IMR-90 (cell line): ENCODE results near the gene TXNDC15. TPM values are rescaled to one million over a fixed set of nuclear protein-coding genes. Genes with fewer than 3 reads are reported as not detected.

Source experiments
- ATAC-seq: fragments of 200-7000 bp; cut with Tn5 transposase; 2 replicates; pipeline ENCODE4 v1.9.1; 2020; ENCODE audit warnings: low read depth, mild to moderate bottlenecking, moderate library complexity
- BruUV-seq: library from RNA; stranded (reverse); fragments of 400-500 nt; replicated peaks from 2 replicates; lab custom pipeline; 2021; lab: Mats Ljungman, UMichigan
- CTCF ChIA-PET: fragments of 300-600 bp; formaldehyde crosslinking; extraction: SDS; loops from one replicate; lab custom pipeline; 2021; ENCODE audit warnings: antibody characterized with exemption; lab: Yijun Ruan, JAX
- POLR2A ChIA-PET: fragments of 300-600 bp; sonication (Branson Sonifier 250); formaldehyde crosslinking; loops from one replicate; lab custom pipeline; 2022; ENCODE audit warnings: antibody characterized with exemption; ENCODE audit not compliant: unreplicated experiment; lab: Charles Lee
- DNase-seq: peaks from one replicate; pipeline ENCODE4 v3.0.0; 2013
- H2AFZ ChIP-seq: replicated peaks from 2 replicates; pipeline ENCODE3; 2013; ENCODE audit warnings: low read length, mild to moderate bottlenecking; ENCODE audit not compliant: poor library complexity
- H2AK5ac ChIP-seq: 2 replicates; pipeline ENCODE4 v1.6.1; 2013; ENCODE audit warnings: low read depth, low read length, inconsistent platforms
- H2AK9ac ChIP-seq: replicated peaks from 2 replicates; pipeline ENCODE3; 2013; ENCODE audit warnings: mild to moderate bottlenecking, low read depth, low read length, moderate library complexity; ENCODE audit not compliant: poor library complexity
- H2BK120ac ChIP-seq: 2 replicates; pipeline ENCODE4 v1.6.1; 2013; ENCODE audit warnings: low read depth, low read length, inconsistent platforms
- H2BK15ac ChIP-seq: 3 replicates; pipeline ENCODE4 v1.6.1; 2013; ENCODE audit warnings: low read depth, low read length, inconsistent platforms
- H2BK20ac ChIP-seq: 2 replicates; pipeline ENCODE4 v1.6.1; 2013; ENCODE audit warnings: low read depth, mild to moderate bottlenecking, inconsistent platforms, low read length, moderate library complexity
- H2BK5ac ChIP-seq: 2 replicates; pipeline ENCODE4 v1.6.1; 2013; ENCODE audit warnings: mild to moderate bottlenecking, low read depth, low read length, inconsistent platforms; ENCODE audit not compliant: poor library complexity, severe bottlenecking
- H3K14ac ChIP-seq: replicated peaks from 2 replicates; pipeline ENCODE4 v1.6.1; 2013; ENCODE audit warnings: low read depth, low read length, inconsistent platforms
- H3K18ac ChIP-seq: 2 replicates; pipeline ENCODE4 v1.6.1; 2013; ENCODE audit warnings: low read depth, low read length, control low read depth
- H3K23ac ChIP-seq: 2 replicates; pipeline ENCODE4 v1.6.1; 2013; ENCODE audit warnings: low read depth, low read length, inconsistent platforms
- H3K27ac ChIP-seq: 2 replicates; pipeline ENCODE4 v1.5.1; 2013; ENCODE audit warnings: mild to moderate bottlenecking, control low read depth, low read length; ENCODE audit not compliant: insufficient read depth
- H3K27me3 ChIP-seq: 2 replicates; pipeline ENCODE4 v1.6.1; 2013; ENCODE audit warnings: low read length; ENCODE audit not compliant: control insufficient read depth, insufficient read depth
- H3K36me3 ChIP-seq: 2 replicates; pipeline ENCODE4 v1.6.1; 2013; ENCODE audit warnings: low read length, mixed read lengths; ENCODE audit not compliant: control insufficient read depth, insufficient read depth
- H3K4ac ChIP-seq: 2 replicates; pipeline ENCODE4 v1.6.1; 2013; ENCODE audit warnings: low read depth, low read length, inconsistent platforms
- H3K4me1 ChIP-seq: 2 replicates; pipeline ENCODE4 v1.6.1; 2013; ENCODE audit warnings: low read length, mixed read lengths; ENCODE audit not compliant: control insufficient read depth, insufficient read depth
- H3K4me2 ChIP-seq: 2 replicates; pipeline ENCODE4 v1.6.1; 2013; ENCODE audit warnings: low read depth, mild to moderate bottlenecking, control low read depth, low read length, moderate library complexity
- H3K4me3 ChIP-seq: 2 replicates; pipeline ENCODE4 v1.5.1; 2013; ENCODE audit warnings: low read depth, mild to moderate bottlenecking, control low read depth, low read length, moderate library complexity; ENCODE audit not compliant: insufficient read depth
- H3K56ac ChIP-seq: 2 replicates; pipeline ENCODE4 v1.6.1; 2013; ENCODE audit warnings: low read length, inconsistent platforms; ENCODE audit not compliant: insufficient read depth; ENCODE audit errors: extremely low read depth
- H3K79me1 ChIP-seq, 2 experiments: 2 replicates each; pipeline ENCODE4 v1.6.1; 2013; ENCODE audit warnings: low read length in 2 of 2, inconsistent platforms in 1 of 2, low read depth in 1 of 2
- H3K9ac ChIP-seq: 2 replicates; pipeline ENCODE4 v1.6.1; 2013; ENCODE audit warnings: low read depth, low read length, control low read depth
- H3K9me1 ChIP-seq: 2 replicates; pipeline ENCODE4 v1.6.1; 2013; ENCODE audit warnings: low read length, inconsistent platforms; ENCODE audit not compliant: insufficient read depth
- H3K9me3 ChIP-seq: 2 replicates; pipeline ENCODE4 v1.6.1; 2013; ENCODE audit warnings: low read length; ENCODE audit not compliant: control insufficient read depth, insufficient read depth
- H4K20me1 ChIP-seq: 2 replicates; pipeline ENCODE4 v1.6.1; 2013; ENCODE audit warnings: low read length, inconsistent platforms; ENCODE audit not compliant: insufficient read depth
- H4K5ac ChIP-seq: 2 replicates; pipeline ENCODE4 v1.6.1; 2013; ENCODE audit warnings: mild to moderate bottlenecking, low read depth, low read length, control low read depth
- H4K8ac ChIP-seq, 2 experiments: 2 replicates each; pipeline ENCODE4 v1.6.1; 2013; ENCODE audit warnings: low read depth in 2 of 2, low read length in 2 of 2, control low read depth in 1 of 2, inconsistent platforms in 1 of 2
- H4K91ac ChIP-seq: 2 replicates; pipeline ENCODE4 v1.6.1; 2013; ENCODE audit warnings: low read depth, low read length, inconsistent platforms; ENCODE audit not compliant: insufficient read depth
- BHLHE40 ChIP-seq: fragments of 150-350 bp; IDR thresholded peaks from 2 replicates; pipeline ENCODE4 v1.6.1; 2016; ENCODE audit warnings: mild to moderate bottlenecking, low read depth, low read length
- CEBPB ChIP-seq: IDR thresholded peaks from 2 replicates; pipeline ENCODE4 v1.6.1; 2012; ENCODE audit warnings: low read depth, low read length, improper control_type of control experiment
- CHD1 ChIP-seq: IDR thresholded peaks from 2 replicates; pipeline ENCODE4 v1.6.1; 2012; ENCODE audit warnings: low read depth, low read length, improper control_type of control experiment
- FOS ChIP-seq: fragments of 150-350 bp; IDR thresholded peaks from 2 replicates; pipeline ENCODE4 v1.6.1; 2016; ENCODE audit warnings: low read depth, low read length
- MAFK ChIP-seq: IDR thresholded peaks from 2 replicates; pipeline ENCODE4 v1.6.1; 2012; ENCODE audit warnings: low read depth, low read length, improper control_type of control experiment
- MAZ ChIP-seq: IDR thresholded peaks from 2 replicates; pipeline ENCODE4 v1.6.1; 2012; ENCODE audit warnings: low read depth, mild to moderate bottlenecking, low read length, improper control_type of control experiment, moderate library complexity, borderline replicate concordance
- MXI1 ChIP-seq: IDR thresholded peaks from 2 replicates; pipeline ENCODE4 v1.6.1; 2012; ENCODE audit warnings: low read depth, mild to moderate bottlenecking, low read length, moderate library complexity, borderline replicate concordance
- NFE2L2 ChIP-seq: fragments of 150-350 bp; IDR thresholded peaks from 2 replicates; pipeline ENCODE4 v1.6.1; 2016; ENCODE audit warnings: low read depth, mild to moderate bottlenecking, low read length
- POLR2A ChIP-seq: IDR thresholded peaks from 2 replicates; pipeline ENCODE4 v1.6.1; 2012; ENCODE audit warnings: mild to moderate bottlenecking, low read depth, low read length
- RAD21 ChIP-seq: IDR thresholded peaks from 2 replicates; pipeline ENCODE4 v1.6.1; 2012; ENCODE audit warnings: low read length, improper control_type of control experiment
- RCOR1 ChIP-seq: IDR thresholded peaks from 2 replicates; pipeline ENCODE4 v1.6.1; 2012; ENCODE audit warnings: mild to moderate bottlenecking, low read length, improper control_type of control experiment; ENCODE audit not compliant: insufficient replicate concordance
- RFX5 ChIP-seq: IDR thresholded peaks from 2 replicates; pipeline ENCODE4 v1.8.0; 2012; ENCODE audit warnings: low read depth, mild to moderate bottlenecking, low read length, moderate library complexity
- SMC3 ChIP-seq: fragments of 150-350 bp; IDR thresholded peaks from 2 replicates; pipeline ENCODE4 v1.6.1; 2016; ENCODE audit warnings: low read depth, mild to moderate bottlenecking, antibody characterized with exemption, low read length, moderate library complexity
- WGBS, 2 experiments: methylation state at CpG; one replicate each; pipeline versions ENCODE4 v1.1.5 to v1.1.7; 2013; ENCODE audit warnings: missing lambda C conversion rate in 2 of 2; ENCODE audit not compliant: insufficient read length in 1 of 2; ENCODE audit errors: extremely low coverage in 2 of 2; 5-methylcytosine and 5-hydroxymethylcytosine counted together
- dilution Hi-C: fragments of 300-500 bp; cut with HindIII; formaldehyde crosslinking; loops from one replicate; pipeline ENCODE4 v1.14.3; 2018; ENCODE audit warnings: low sequenced_read_pairs; ENCODE audit not compliant: unreplicated experiment
- in situ Hi-C: fragments of 300-500 bp; cut with MboI; formaldehyde crosslinking; loops from 3 replicates; pipeline ENCODE4 v1.14.3; 2019; ENCODE audit warnings: low sequenced_read_pairs, inconsistent platforms, mixed read lengths
- intact Hi-C: fragments of 100-400 bp; cut with micrococcal nuclease; formaldehyde crosslinking; loops from 2 replicates; pipeline ENCODE4 v1.10.0; 2022
- polyA plus RNA-seq, 3 experiments: library from polyadenylated mRNA; depleted of rRNA; stranded (reverse); fragments of >200 nt; gene quantifications; 2 replicates each; pipeline ENCODE4 v1.2.3, GENCODE V29; 2012; ENCODE audit warnings: low replicate concordance in 1 of 3
- total RNA-seq: library from RNA; depleted of rRNA; stranded (reverse); fragments of >200 nt; gene quantifications from 2 replicates; pipeline ENCODE4 v1.2.3, GENCODE V29; 2012
- TF ChIP-seq, protein P1 (sequence below): fragments of 150-350 bp; IDR thresholded peaks from 2 replicates; pipeline ENCODE4 v1.6.1; 2016; ENCODE audit warnings: low read depth, mild to moderate bottlenecking, low read length, moderate library complexity, borderline replicate concordance
- TF ChIP-seq, protein P2 (sequence below): fragments of 150-350 bp; IDR thresholded peaks from 2 replicates; pipeline ENCODE4 v1.6.1; 2017; ENCODE audit warnings: mild to moderate bottlenecking, antibody characterized with exemption, low read length, low read depth
- TF ChIP-seq, protein P3 (sequence below): conservative IDR thresholded peaks from 2 replicates; pipeline ENCODE4 v1.5.1; 2012; ENCODE audit warnings: mild to moderate bottlenecking, low read depth, low read length, improper control_type of control experiment

TXNDC15 gene
- total and polyA plus RNA-seq, 2 of the 4 experiments (the other 2 are of a cell fraction) = 87.0 to 125 TPM

DNA sequence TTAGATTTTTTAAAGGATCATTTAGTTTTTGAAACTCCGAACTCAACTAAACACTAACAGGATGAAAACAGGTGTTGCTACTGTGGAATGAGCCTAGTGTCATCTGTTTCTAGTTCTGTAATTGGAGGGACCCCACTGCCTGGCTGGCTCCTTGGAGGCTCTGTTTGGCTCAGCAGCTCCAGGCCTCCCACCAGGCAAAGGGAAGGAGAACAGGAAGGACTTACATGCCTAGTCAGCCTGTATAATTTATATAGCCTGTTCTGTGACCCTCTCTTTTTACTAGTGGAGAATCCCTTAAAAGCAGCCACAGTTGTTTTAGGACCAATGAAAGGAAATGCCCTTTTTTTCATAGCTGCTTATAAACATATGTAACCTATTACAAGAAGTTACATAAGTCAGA is 49.5 kb upstream of the TXNDC15 start:
- no peak overlapping the region for H2AK9ac ChIP-seq
- H4K8ac ChIP-seq = no peak overlapping the region
- no peaks in the 10 kb centered on the region for H3K4me1 ChIP-seq
- intact Hi-C loops = loop anchor here (5.0 kb wide), 1 partner anchor 37 kb away; no protein-coding TSS in a partner anchor
- no peak overlapping the region for H3K14ac ChIP-seq
- no peak overlapping the region for H4K5ac ChIP-seq
- no CpG with 5 or more reads among the region's 1 CpG for WGBS, 2 experiments
- H3K9me1 ChIP-seq = peaks cover 4% of the 10 kb centered on the region; the same call in 1 of the 2 replicates
- H3K27me3 ChIP-seq = no peaks in the 10 kb centered on the region
- CTCF ChIA-PET = no interaction called here
- H3K56ac ChIP-seq = no peak overlapping the region
- H2BK20ac ChIP-seq = no peak overlapping the region
- TF ChIP-seq POLR2A (no peak), CHD1 (no peak), CEBPB (no peak), RFX5 (no peak), MXI1 (no peak), MAFK (no peak), RAD21 (no peak), MAZ (no peak), SMC3 (no peak), NFE2L2 (no peak), BHLHE40 (no peak), RCOR1 (no peak), FOS (no peak)
- TF ChIP-seq, protein P1, sequence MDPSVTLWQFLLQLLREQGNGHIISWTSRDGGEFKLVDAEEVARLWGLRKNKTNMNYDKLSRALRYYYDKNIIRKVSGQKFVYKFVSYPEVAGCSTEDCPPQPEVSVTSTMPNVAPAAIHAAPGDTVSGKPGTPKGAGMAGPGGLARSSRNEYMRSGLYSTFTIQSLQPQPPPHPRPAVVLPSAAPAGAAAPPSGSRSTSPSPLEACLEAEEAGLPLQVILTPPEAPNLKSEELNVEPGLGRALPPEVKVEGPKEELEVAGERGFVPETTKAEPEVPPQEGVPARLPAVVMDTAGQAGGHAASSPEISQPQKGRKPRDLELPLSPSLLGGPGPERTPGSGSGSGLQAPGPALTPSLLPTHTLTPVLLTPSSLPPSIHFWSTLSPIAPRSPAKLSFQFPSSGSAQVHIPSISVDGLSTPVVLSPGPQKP = no peak
- TF ChIP-seq, protein P2, sequence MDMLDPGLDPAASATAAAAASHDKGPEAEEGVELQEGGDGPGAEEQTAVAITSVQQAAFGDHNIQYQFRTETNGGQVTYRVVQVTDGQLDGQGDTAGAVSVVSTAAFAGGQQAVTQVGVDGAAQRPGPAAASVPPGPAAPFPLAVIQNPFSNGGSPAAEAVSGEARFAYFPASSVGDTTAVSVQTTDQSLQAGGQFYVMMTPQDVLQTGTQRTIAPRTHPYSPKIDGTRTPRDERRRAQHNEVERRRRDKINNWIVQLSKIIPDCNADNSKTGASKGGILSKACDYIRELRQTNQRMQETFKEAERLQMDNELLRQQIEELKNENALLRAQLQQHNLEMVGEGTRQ = no peak
- TF ChIP-seq, protein P3, sequence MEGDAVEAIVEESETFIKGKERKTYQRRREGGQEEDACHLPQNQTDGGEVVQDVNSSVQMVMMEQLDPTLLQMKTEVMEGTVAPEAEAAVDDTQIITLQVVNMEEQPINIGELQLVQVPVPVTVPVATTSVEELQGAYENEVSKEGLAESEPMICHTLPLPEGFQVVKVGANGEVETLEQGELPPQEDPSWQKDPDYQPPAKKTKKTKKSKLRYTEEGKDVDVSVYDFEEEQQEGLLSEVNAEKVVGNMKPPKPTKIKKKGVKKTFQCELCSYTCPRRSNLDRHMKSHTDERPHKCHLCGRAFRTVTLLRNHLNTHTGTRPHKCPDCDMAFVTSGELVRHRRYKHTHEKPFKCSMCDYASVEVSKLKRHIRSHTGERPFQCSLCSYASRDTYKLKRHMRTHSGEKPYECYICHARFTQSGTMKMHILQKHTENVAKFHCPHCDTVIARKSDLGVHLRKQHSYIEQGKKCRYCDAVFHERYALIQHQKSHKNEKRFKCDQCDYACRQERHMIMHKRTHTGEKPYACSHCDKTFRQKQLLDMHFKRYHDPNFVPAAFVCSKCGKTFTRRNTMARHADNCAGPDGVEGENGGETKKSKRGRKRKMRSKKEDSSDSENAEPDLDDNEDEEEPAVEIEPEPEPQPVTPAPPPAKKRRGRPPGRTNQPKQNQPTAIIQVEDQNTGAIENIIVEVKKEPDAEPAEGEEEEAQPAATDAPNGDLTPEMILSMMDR = no peak
- dilution Hi-C loops = no loop called here
- no peak overlapping the region for H3K23ac ChIP-seq
- no peak overlapping the region for H3K18ac ChIP-seq
- BruUV-seq = no TSS peak
- in situ Hi-C loops = no loop called here
- H3K9me3 ChIP-seq = no peaks in the 10 kb centered on the region
- H3K36me3 ChIP-seq = peaks cover 26% of the 10 kb centered on the region
- DNase-seq (no peak), ATAC-seq (no peak)
- POLR2A ChIA-PET = no interaction called here
- H3K27ac ChIP-seq = no peak overlapping the region
- no peak overlapping the region for H2BK120ac ChIP-seq
- H2BK5ac ChIP-seq = no peak overlapping the region
- H4K91ac ChIP-seq = no peak overlapping the region
- no peak overlapping the region for H2AFZ ChIP-seq
- H2BK15ac ChIP-seq = no peak overlapping the region
- no peak overlapping the region for H3K9ac ChIP-seq
- no peaks in the 10 kb centered on the region for H4K20me1 ChIP-seq
- H3K4me3 ChIP-seq = no peak overlapping the region
- H3K4me2 ChIP-seq = no peak overlapping the region
- no peak overlapping the region for H3K4ac ChIP-seq
- no peak overlapping the region for H2AK5ac ChIP-seq
- H3K79me1 ChIP-seq = peaks cover 0 to 5% of the 10 kb centered on the region in 2 experiments; a peak in 1 of 4 replicates
